H9 (cell line): ENCODE results near the gene AK8. TPM values are rescaled to one million over a fixed set of nuclear protein-coding genes. Genes with fewer than 3 reads are reported as not detected.

Experiments
- DNase-seq: peaks from one replicate; pipeline ENCODE4 v3.0.0-alpha.2; 2017
- H2AFZ ChIP-seq: one replicate; pipeline ENCODE4 v1.6.1; 2013; ENCODE audit warnings: mild to moderate bottlenecking, low read length, control low read depth, moderate library complexity
- H2AK5ac ChIP-seq: 2 replicates; pipeline ENCODE4 v1.6.1; 2013; ENCODE audit warnings: low read length, control low read depth, mixed read lengths; ENCODE audit not compliant: insufficient read length
- H2BK120ac ChIP-seq: one replicate; pipeline ENCODE4 v1.6.1; 2013; ENCODE audit warnings: low read depth, mild to moderate bottlenecking, low read length, control low read depth, inconsistent platforms; ENCODE audit not compliant: poor library complexity, severe bottlenecking
- H2BK12ac ChIP-seq: 2 replicates; pipeline ENCODE4 v1.6.1; 2013; ENCODE audit warnings: low read length, control low read depth, mixed read lengths, low read depth; ENCODE audit not compliant: insufficient read length
- H2BK15ac ChIP-seq: 2 replicates; pipeline ENCODE4 v1.6.1; 2013; ENCODE audit warnings: low read depth, low read length, control low read depth
- H2BK20ac ChIP-seq: one replicate; pipeline ENCODE4 v1.6.1; 2013; ENCODE audit warnings: low read depth, mild to moderate bottlenecking, low read length, control low read depth, inconsistent platforms; ENCODE audit not compliant: poor library complexity, severe bottlenecking
- H2BK5ac ChIP-seq: 2 replicates; pipeline ENCODE4 v1.6.1; 2013; ENCODE audit warnings: low read length, control low read depth, mixed read lengths; ENCODE audit not compliant: insufficient read length
- H3K14ac ChIP-seq: 2 replicates; pipeline ENCODE4 v1.6.1; 2013; ENCODE audit warnings: low read length, control low read depth; ENCODE audit not compliant: insufficient read depth
- H3K18ac ChIP-seq: 2 replicates; pipeline ENCODE4 v1.6.1; 2013; ENCODE audit warnings: low read depth, mild to moderate bottlenecking, mixed read lengths, low read length, control low read depth; ENCODE audit not compliant: insufficient read length
- H3K23ac ChIP-seq: 2 replicates; pipeline ENCODE4 v1.6.1; 2013; ENCODE audit warnings: low read length, control low read depth, mixed read lengths, low read depth; ENCODE audit not compliant: insufficient read length
- H3K23me2 ChIP-seq: 2 replicates; pipeline ENCODE4 v1.6.1; 2013; ENCODE audit warnings: low read depth, mild to moderate bottlenecking, mixed read lengths, low read length, control low read depth; ENCODE audit not compliant: insufficient read length, poor library complexity, severe bottlenecking
- H3K27ac ChIP-seq: 2 replicates; pipeline ENCODE4 v1.5.1; 2013; ENCODE audit warnings: low read length, control low read depth, mixed read lengths, low read depth; ENCODE audit not compliant: insufficient read length
- H3K27me3 ChIP-seq: 2 replicates; pipeline ENCODE4 v1.6.1; 2013; ENCODE audit warnings: low read length, control low read depth, inconsistent platforms; ENCODE audit not compliant: insufficient read depth
- H3K4ac ChIP-seq: 2 replicates; pipeline ENCODE4 v1.6.1; 2013; ENCODE audit warnings: low read depth, mild to moderate bottlenecking, control low read depth, inconsistent platforms, low read length, moderate library complexity
- H3K4me1 ChIP-seq: 2 replicates; pipeline ENCODE4 v1.6.1; 2013; ENCODE audit warnings: low read length, control low read depth, inconsistent platforms; ENCODE audit not compliant: insufficient read depth
- H3K4me2 ChIP-seq: 2 replicates; pipeline ENCODE4 v1.6.1; 2013; ENCODE audit warnings: low read length, control low read depth, mixed read lengths; ENCODE audit not compliant: insufficient read length, insufficient read depth
- H3K56ac ChIP-seq: 2 replicates; pipeline ENCODE4 v1.6.1; 2013; ENCODE audit warnings: low read depth, mild to moderate bottlenecking, mixed read lengths, low read length, control low read depth; ENCODE audit not compliant: insufficient read length
- H3K79me1 ChIP-seq: 2 replicates; pipeline ENCODE4 v1.6.1; 2013; ENCODE audit warnings: low read depth, mild to moderate bottlenecking, moderate library complexity, low read length, control low read depth, inconsistent platforms; ENCODE audit not compliant: insufficient read depth, poor library complexity, severe bottlenecking
- H3K79me2 ChIP-seq: 2 replicates; pipeline ENCODE4 v1.6.1; 2013; ENCODE audit warnings: low read length, control low read depth, inconsistent platforms; ENCODE audit not compliant: insufficient read depth
- H3K9ac ChIP-seq: 2 replicates; pipeline ENCODE4 v1.6.1; 2013; ENCODE audit warnings: low read length, control low read depth, mixed read lengths; ENCODE audit not compliant: insufficient read length; ENCODE audit errors: extremely low read depth
- H3K9me3 ChIP-seq: one replicate; pipeline ENCODE4 v1.6.1; 2013; ENCODE audit warnings: low read depth, low read length, inconsistent platforms; ENCODE audit not compliant: control insufficient read depth
- H3T11ph ChIP-seq: one replicate; pipeline ENCODE4 v1.6.1; 2013; ENCODE audit warnings: mild to moderate bottlenecking, low read length, control low read depth, inconsistent platforms
- H4K20me1 ChIP-seq: one replicate; pipeline ENCODE4 v1.6.1; 2013; ENCODE audit not compliant: control insufficient read depth, insufficient read length, insufficient read depth
- H4K5ac ChIP-seq: 2 replicates; pipeline ENCODE4 v1.6.1; 2013; ENCODE audit warnings: low read depth, mild to moderate bottlenecking, mixed read lengths, low read length, control low read depth; ENCODE audit not compliant: insufficient read length
- H4K8ac ChIP-seq: replicated peaks from 2 replicates; pipeline ENCODE4 v1.6.1; 2013; ENCODE audit warnings: low read length, control low read depth, mixed read lengths, low read depth; ENCODE audit not compliant: insufficient read length
- H4K91ac ChIP-seq: 2 replicates; pipeline ENCODE4 v1.6.1; 2013; ENCODE audit warnings: low read depth, mild to moderate bottlenecking, moderate library complexity, mixed read lengths, low read length, control low read depth; ENCODE audit not compliant: insufficient read length
- H3K27ac Mint-ChIP-seq, 3 experiments: 2 replicates in 2 of 3; 3 replicates in 1 of 3; pipeline ENCODE4 v1.8.0; 2020 to 2021; ENCODE audit warnings: mixed read lengths in 3 of 3, mild to moderate bottlenecking in 1 of 3, moderate library complexity in 1 of 3
- H3K27me3 Mint-ChIP-seq: 2 replicates; pipeline ENCODE4 v1.8.0; 2021; ENCODE audit warnings: low read depth, mild to moderate bottlenecking, moderate library complexity, mixed read lengths
- H3K36me3 Mint-ChIP-seq, 3 experiments: 2 replicates in 2 of 3; 3 replicates in 1 of 3; pipeline ENCODE4 v1.8.0; 2020 to 2021; ENCODE audit warnings: low read depth in 3 of 3, mixed read lengths in 3 of 3; ENCODE audit not compliant: insufficient read depth in 1 of 3
- H3K4me1 Mint-ChIP-seq, 2 experiments: 2 replicates each; pipeline ENCODE4 v1.8.0; 2020; ENCODE audit warnings: mixed read lengths in 2 of 2
- H3K4me3 Mint-ChIP-seq, 2 experiments: 2 replicates in 1 of 2; 3 replicates in 1 of 2; pipeline ENCODE4 v1.8.0; 2020 to 2021; ENCODE audit warnings: mild to moderate bottlenecking in 2 of 2, mixed read lengths in 2 of 2, moderate library complexity in 1 of 2
- H3K9me3 Mint-ChIP-seq, 2 experiments: 2 replicates in 1 of 2; 3 replicates in 1 of 2; pipeline ENCODE4 v1.8.0; 2020; ENCODE audit warnings: mild to moderate bottlenecking in 2 of 2, mixed read lengths in 2 of 2, moderate library complexity in 1 of 2
- WGBS: extraction: QIAGEN DNeasy Blood & Tissue Kit; methylation state at CpG from one replicate; pipeline ENCODE4 v1.1.7; 2013; ENCODE audit warnings: missing lambda C conversion rate, low lambda C conversion rate, mixed read lengths; ENCODE audit not compliant: insufficient read length; ENCODE audit errors: extremely low coverage; 5-methylcytosine and 5-hydroxymethylcytosine counted together
- total RNA-seq: library from RNA; stranded (reverse); gene quantifications from 2 replicates; pipeline ENCODE4 v1.2.1, GENCODE V29; 2021
- TF ChIP-seq, protein P1 (sequence below): fragments of 200-600 bp; sonication (generic); conservative IDR thresholded peaks from 3 replicates; pipeline ENCODE4 v1.8.0; 2021; ENCODE audit warnings: antibody characterized with exemption, mild to moderate bottlenecking

The AK8 gene
- total RNA-seq, 1 experiment from 2014 or later, result 0.44 TPM

DNA sequence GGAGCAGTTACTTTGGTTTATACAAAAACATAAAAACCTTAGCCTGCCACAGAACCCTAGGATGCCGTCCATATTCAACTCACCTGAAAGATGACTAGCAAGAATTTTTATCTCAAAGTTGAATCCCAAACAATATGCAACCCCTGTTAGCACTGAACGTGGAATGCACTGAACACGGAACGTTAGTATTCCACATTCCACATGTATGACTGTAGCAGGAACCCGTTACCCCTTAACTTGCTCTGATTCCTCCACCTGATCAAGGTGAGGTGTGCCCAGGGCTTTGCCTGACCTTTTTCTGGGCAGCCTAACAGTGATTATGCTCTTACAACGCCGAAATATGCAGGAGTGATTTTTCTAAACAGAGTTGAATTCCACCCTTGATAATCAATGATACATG, 43.7 kb downstream of the AK8 start:
- Mint-ChIP-seq H3K4me3 (no peak overlapping the region), H3K36me3 (no peaks in the 10 kb centered on the region), H3K27ac (no peak overlapping the region; a peak in 1 of 7 replicates), H3K4me1 (peaks cover 5% of the 10 kb centered on the region in 2 experiments), H3K27me3 (peaks cover 3% of the 10 kb centered on the region), H3K9me3 (no peaks in the 10 kb centered on the region)
- Histone ChIP-seq H2BK5ac (no peak overlapping the region), H3K23ac (no peak overlapping the region), H3K27me3 (no peaks in the 10 kb centered on the region), H2BK15ac (no peak overlapping the region), H2BK120ac (no peak overlapping the region), H3K4me2 (no peak overlapping the region), H4K5ac (no peak overlapping the region), H2BK12ac (no peak overlapping the region), H3K4me1 (no peaks in the 10 kb centered on the region), H3T11ph (no peak overlapping the region), H3K56ac (no peak overlapping the region), H3K18ac (no peak overlapping the region), H3K79me1 (no peaks in the 10 kb centered on the region), H3K9me3 (no peaks in the 10 kb centered on the region), H3K4ac (no peak overlapping the region), H2AFZ (no peak overlapping the region), H3K14ac (no peak overlapping the region), H3K79me2 (no peaks in the 10 kb centered on the region), H3K9ac (no peak overlapping the region), H2AK5ac (no peak overlapping the region), H4K91ac (no peak overlapping the region), H4K20me1 (no peaks in the 10 kb centered on the region), H3K27ac (no peak overlapping the region), H3K23me2 (no peaks in the 10 kb centered on the region), H2BK20ac (no peak overlapping the region), H4K8ac (no peak overlapping the region)
- TF ChIP-seq, protein P1, sequence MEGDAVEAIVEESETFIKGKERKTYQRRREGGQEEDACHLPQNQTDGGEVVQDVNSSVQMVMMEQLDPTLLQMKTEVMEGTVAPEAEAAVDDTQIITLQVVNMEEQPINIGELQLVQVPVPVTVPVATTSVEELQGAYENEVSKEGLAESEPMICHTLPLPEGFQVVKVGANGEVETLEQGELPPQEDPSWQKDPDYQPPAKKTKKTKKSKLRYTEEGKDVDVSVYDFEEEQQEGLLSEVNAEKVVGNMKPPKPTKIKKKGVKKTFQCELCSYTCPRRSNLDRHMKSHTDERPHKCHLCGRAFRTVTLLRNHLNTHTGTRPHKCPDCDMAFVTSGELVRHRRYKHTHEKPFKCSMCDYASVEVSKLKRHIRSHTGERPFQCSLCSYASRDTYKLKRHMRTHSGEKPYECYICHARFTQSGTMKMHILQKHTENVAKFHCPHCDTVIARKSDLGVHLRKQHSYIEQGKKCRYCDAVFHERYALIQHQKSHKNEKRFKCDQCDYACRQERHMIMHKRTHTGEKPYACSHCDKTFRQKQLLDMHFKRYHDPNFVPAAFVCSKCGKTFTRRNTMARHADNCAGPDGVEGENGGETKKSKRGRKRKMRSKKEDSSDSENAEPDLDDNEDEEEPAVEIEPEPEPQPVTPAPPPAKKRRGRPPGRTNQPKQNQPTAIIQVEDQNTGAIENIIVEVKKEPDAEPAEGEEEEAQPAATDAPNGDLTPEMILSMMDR, result no peak
- WGBS, result no CpG with 5 or more reads among the region's 7 CpGs
- DNase-seq, result no peak
